Gastrocnemius medialis (tissue), 4 donors: ENCODE measurements around the gene SND1. TPM values are rescaled to one million over a fixed set of nuclear protein-coding genes. Genes with fewer than 3 reads are reported as not detected.

ENCODE experiments used
- ATAC-seq, 2 donors: fragments of 150-250 bp; one replicate each; pipeline ENCODE4 v1.9.1; 2016
- DNase-seq, 2 donors: peaks; one replicate each; pipeline ENCODE4 v3.0.0-alpha.2; 2019
- H3K27ac ChIP-seq, 4 donors: fragments of 200-600 bp; sonication (generic); 1 replicate in 1 of 4; 2 replicates in 3 of 4; pipeline ENCODE4 v1.5.1; 2016 to 2018; ENCODE audit warnings: mild to moderate bottlenecking in 2 of 4, moderate library complexity in 1 of 4
- H3K27me3 ChIP-seq, 3 donors: fragments of 200-600 bp; sonication (generic) in 2 of 3; 1 replicate in 1 of 3; 2 replicates in 2 of 3; pipeline versions ENCODE4 v1.5.1 to v1.6.0; 2016 to 2019; ENCODE audit warnings: mild to moderate bottlenecking in 1 of 3, moderate library complexity in 1 of 3
- H3K36me3 ChIP-seq, 2 donors: fragments of 200-600 bp; sonication (generic) in 1 of 2; one replicate each; pipeline ENCODE4 v1.5.1; 2017 to 2018
- H3K4me1 ChIP-seq, 2 donors: fragments of 200-600 bp; sonication (generic) in 1 of 2; one replicate each; pipeline ENCODE4 v1.5.1; 2016 to 2017; ENCODE audit warnings: mild to moderate bottlenecking in 2 of 2
- H3K4me3 ChIP-seq, 4 donors: fragments of 200-600 bp; sonication (generic) in 3 of 4; 1 replicate in 1 of 4; 2 replicates in 3 of 4; pipeline ENCODE4 v1.5.1; 2016 to 2019; ENCODE audit warnings: mild to moderate bottlenecking in 2 of 4
- H3K9me3 ChIP-seq, 3 donors: fragments of 200-600 bp; sonication (generic) in 2 of 3; 1 replicate in 1 of 3; 2 replicates in 2 of 3; pipeline ENCODE4 v1.5.1; 2016 to 2019
- CTCF ChIP-seq, 5 experiments: fragments of 450-650 bp in 3 of 5; fragments of 200-600 bp in 2 of 5; sonication (generic) in 2 of 5; IDR thresholded peaks in 4 of 5; conservative IDR thresholded peaks in 1 of 5; 1 replicate in 4 of 5; 2 replicates in 1 of 5; pipeline ENCODE4 v1.5.1; 2016 to 2019; ENCODE audit warnings: antibody characterized with exemption in 5 of 5, mild to moderate bottlenecking in 3 of 5, moderate library complexity in 3 of 5
- POLR2A ChIP-seq, 2 donors: fragments of 450-650 bp; IDR thresholded peaks; one replicate each; pipeline ENCODE4 v1.6.1; 2017; ENCODE audit warnings: antibody characterized with exemption in 2 of 2, mild to moderate bottlenecking in 2 of 2, moderate library complexity in 2 of 2
- in situ Hi-C, 4 donors: fragments of 200-750 bp; cut with MboI; loops; one replicate each; pipeline versions ENCODE4 v1.15.0 to v1.8.0; 2017; ENCODE audit warnings: low sequenced_read_pairs in 4 of 4
- intact Hi-C: fragments of 100-400 bp; cut with DNase I; formaldehyde crosslinking; loops from one replicate; pipeline ENCODE4 v1.15.1; 2023; ENCODE audit warnings: low total_unique reads
- total RNA-seq, 4 donors: library from RNA; depleted of rRNA; stranded (reverse); fragments of >200 nt; gene quantifications; one replicate each; pipeline versions ENCODE4 v1.1.0 to v1.2.3, GENCODE V29; 2016

The SND1 gene
- total RNA-seq, 4 donors from 2014 or later: 30.4 to 73.0 (median 50.3) TPM

GRCh38 chr7:128036226-128036940, 384.4 kb downstream of the SND1 start:
- no peak for DNase-seq
- Histone ChIP-seq H3K4me3 (no peak overlapping the region), H3K4me1 (peaks cover 0 to 3% of the 10 kb centered on the region in 2 donors), H3K27me3 (no peaks in the 10 kb centered on the region), H3K36me3 (no peaks in the 10 kb centered on the region), H3K27ac (no peak overlapping the region), H3K9me3 (no peaks in the 10 kb centered on the region)
- no peak for ATAC-seq
- in situ Hi-C loops (no loop called here), intact Hi-C loops (loop anchor here (10.0 kb wide), 1 partner anchor 168 kb away; no protein-coding TSS in a partner anchor)
- TF ChIP-seq POLR2A (IDR thresholded peaks at IDR 0.05): no peak
- no peak for TF ChIP-seq CTCF (IDR thresholded peaks at IDR 0.05 in 4 of 5, conservative IDR thresholded peaks at IDR 0.05 in 1 of 5)

DNA sequence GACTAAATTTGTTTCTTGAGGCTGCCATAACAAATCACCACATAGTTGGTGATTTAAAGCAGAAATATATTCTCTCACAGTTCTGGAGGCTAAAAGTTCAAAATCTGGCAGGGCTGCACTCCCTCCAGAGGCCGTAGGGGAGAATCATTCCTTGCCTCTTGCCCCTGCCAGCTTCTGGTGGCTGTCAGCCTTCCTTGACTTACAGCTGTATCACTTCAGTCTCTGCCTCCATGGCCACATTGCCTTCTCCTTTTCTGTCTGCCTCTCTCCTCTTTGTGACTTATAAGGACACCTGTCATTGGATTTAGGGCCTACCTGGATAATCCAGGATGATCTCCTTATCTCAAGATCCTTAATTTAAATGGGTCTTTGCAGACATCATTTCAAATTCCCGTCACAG, 385.1 kb downstream of the SND1 start:
- Histone ChIP-seq H3K9me3 (no peaks in the 10 kb centered on the region), H3K36me3 (no peaks in the 10 kb centered on the region), H3K4me3 (no peak overlapping the region), H3K4me1 (peaks cover 0 to 3% of the 10 kb centered on the region in 2 donors), H3K27me3 (no peaks in the 10 kb centered on the region), H3K27ac (no peak overlapping the region)
- ATAC-seq (no peak), DNase-seq (no peak)
- TF ChIP-seq CTCF (IDR thresholded peaks at IDR 0.05 in 4 of 5, conservative IDR thresholded peaks at IDR 0.05 in 1 of 5) (no peak), POLR2A (IDR thresholded peaks at IDR 0.05) (no peak)
- intact Hi-C loops: loop anchor here (10.0 kb wide), 1 partner anchor 168 kb away; no protein-coding TSS in a partner anchor
- in situ Hi-C loops: no loop called here

GRCh38 chr7:128037880-128038619, 386.1 kb downstream of the SND1 start:
- H3K9me3 ChIP-seq: no peaks in the 10 kb centered on the region
- H3K4me3 ChIP-seq: no peak overlapping the region
- no peak for ATAC-seq
- in situ Hi-C loops (no loop called here), intact Hi-C loops (loop anchor here (10.0 kb wide), 1 partner anchor 167 kb away; no protein-coding TSS in a partner anchor)
- H3K27me3 ChIP-seq: no peaks in the 10 kb centered on the region
- no peak for DNase-seq
- H3K36me3 ChIP-seq: no peaks in the 10 kb centered on the region
- no peak for TF ChIP-seq CTCF (IDR thresholded peaks at IDR 0.05 in 4 of 5, conservative IDR thresholded peaks at IDR 0.05 in 1 of 5)
- TF ChIP-seq POLR2A (IDR thresholded peaks at IDR 0.05): no peak
- no peak overlapping the region for H3K27ac ChIP-seq
- H3K4me1 ChIP-seq: peaks cover 0 to 3% of the 10 kb centered on the region in 2 donors

DNA sequence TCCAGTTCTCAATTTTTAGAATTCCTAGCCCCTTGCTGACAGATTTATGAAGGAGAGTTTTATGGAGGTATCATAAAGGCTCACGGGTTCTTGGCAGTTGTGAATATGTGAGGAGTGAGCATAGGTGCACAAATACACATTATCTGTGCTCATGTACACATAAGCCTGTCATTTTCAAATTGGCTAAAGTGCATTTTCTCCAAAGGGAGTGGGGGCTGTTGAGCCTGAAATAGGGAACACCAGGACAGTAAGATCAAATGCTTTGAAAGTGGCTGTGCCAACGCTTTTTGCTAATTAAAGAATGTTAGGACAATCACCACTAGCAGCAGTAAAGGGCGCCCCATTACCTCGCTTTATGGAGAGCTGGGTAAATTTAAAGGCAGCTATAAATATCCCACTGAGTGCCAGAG, 387.6 kb downstream of the SND1 start:
- TF ChIP-seq POLR2A (IDR thresholded peaks at IDR 0.05): no peak
- TF ChIP-seq CTCF (IDR thresholded peaks at IDR 0.05 in 4 of 5, conservative IDR thresholded peaks at IDR 0.05 in 1 of 5): no peak
- no peak for ATAC-seq
- Histone ChIP-seq H3K27ac (no peak overlapping the region), H3K27me3 (no peaks in the 10 kb centered on the region), H3K36me3 (no peaks in the 10 kb centered on the region), H3K4me1 (peaks cover 0 to 3% of the 10 kb centered on the region in 2 donors), H3K9me3 (no peaks in the 10 kb centered on the region), H3K4me3 (no peak overlapping the region)
- in situ Hi-C loops: no loop called here
- no peak for DNase-seq
- intact Hi-C loops: loop anchor here (10.0 kb wide), 1 partner anchor 165 kb away; no protein-coding TSS in a partner anchor
